GM19023 (cell line): ENCODE results near the gene ITPR1.
A peak's percentile ranks its signal among the peaks of the same experiment; 100 is the strongest.

Experiments
- ATAC-seq: cut with Tn5 transposase; IDR thresholded peaks from one replicate; pipeline ENCODE4 v1.9.1; 2021; ENCODE audit warnings: mild to moderate bottlenecking, moderate library complexity; ENCODE audit not compliant: unreplicated experiment

Gene ITPR1

DNA sequence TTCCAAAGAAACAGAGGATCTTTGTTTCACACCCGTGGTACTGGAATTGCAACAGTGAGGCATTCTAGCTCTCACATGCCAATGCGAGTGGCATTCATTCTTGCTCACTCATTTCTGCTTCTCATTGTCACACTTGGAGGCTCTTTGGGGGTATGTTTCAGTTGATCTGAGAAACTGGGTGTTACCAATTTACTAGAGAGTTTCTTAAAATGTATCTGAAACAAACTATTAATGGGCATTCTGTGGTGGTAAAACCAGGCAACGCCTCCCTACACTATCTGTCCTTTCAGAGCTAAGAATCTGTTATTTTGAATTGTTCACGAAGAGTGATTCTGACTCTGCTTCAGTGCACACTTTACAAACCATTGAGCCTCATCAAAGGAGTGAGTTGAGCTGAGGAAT, 345.5 kb downstream of the ITPR1 start:
- ATAC-seq: peak; percentile 48

DNA sequence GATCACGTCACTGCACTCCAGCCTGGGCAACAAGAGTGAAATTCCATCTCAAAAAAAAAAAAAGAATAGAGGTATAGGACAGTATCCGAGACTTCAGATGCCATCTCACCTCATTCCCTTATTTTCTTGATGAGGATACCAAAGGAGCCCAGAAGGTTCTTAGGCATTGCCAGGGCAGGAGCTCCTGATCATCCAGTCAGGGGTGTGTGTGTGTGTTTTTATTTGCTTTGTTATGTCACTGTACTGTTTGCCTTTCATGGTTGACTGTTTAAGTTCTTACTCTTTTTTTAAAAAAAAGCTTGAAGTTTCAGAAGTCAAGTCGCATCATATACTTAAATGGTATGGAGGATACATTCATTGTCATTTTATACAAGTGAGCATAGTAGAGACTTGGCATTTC, 346.1 kb downstream of the ITPR1 start:
- no peak for ATAC-seq

DNA sequence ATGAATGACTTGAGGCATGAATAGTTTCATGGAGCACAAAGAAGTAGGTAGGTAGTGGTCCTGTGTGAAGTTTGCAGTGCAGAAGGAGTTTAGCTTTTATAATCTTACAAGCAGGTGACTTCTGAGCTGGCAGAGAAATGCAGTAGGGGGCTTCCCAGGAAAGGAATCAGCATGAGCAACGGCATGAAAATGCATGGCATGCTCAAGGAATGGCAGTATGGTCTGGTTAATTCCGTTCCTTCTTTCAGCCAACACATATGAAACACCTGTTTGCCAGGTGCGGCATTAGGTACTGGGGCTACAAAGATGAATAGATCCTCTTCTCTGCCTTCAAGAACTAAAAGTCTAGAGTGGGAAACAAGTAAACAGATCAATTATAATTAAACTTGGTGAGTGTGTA, 348.1 kb downstream of the ITPR1 start:
- no peak for ATAC-seq

DNA sequence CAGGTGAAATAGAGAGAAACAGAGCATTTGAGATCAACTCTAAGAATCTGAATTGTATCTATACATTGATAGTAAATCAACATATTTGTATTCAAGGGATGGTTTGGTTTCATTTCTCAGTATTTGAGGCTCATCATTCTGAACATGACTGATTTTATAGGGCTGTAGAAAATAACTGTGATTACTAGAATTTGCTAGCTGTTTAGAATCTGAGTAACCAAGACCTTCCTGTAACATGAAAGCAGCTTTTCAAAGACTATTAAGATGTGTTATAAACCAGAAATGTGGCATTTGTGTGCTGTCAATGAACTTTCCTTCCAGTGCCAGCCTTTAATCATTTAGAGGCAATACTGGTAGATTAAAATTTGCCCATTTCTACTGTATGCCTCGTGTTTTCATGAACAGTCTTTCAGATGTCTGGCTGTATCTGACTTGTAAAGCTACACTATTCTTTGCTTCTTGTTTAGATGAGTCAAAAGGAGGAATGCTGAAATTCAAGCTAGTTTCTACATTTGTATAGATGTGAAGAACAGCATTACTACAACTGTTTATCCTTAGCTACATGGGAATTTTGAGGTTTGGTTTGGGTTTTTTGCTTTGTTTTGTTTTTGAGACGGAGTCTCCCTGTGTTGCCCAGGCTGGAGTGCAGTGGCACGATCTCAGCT, 348.8 kb downstream of the ITPR1 start:
- ATAC-seq: no peak

DNA sequence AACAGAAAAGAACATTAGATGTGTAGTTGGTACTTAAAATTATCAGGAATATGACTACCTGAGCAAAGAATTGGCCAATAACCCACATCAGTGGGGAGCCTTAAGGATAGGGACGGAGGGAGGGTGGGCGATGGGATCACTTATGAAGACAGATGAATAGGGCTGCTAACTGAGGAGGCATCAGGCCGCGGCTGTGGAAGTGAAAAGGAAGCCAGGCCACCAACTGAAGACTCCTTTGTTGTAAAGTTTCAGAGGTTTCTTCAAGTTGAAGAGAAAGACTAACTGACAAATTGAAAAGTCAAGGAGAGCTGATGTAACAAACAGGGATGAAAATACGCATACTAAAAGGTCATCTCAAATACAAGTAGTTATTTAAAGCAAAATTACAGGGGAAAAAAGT, 350.5 kb downstream of the ITPR1 start:
- ATAC-seq: no peak

DNA sequence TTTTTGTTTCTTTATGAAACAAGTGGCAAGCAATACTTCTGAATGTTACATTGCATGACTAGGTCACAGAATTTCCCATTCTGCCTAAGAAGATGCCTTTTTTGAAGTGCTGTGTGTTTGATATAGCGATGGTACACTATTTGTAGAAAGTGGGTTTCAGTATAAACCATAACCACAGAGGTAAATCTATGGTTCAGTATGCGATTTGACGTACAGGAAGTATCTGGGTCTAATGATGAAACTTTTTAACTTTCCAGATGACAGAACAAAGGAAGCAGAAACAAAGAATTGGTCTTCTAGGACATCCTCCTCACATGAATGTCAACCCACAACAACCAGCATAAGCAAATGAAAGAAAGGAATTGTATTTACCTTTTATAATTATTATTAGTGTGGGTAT, 352.7 kb downstream of the ITPR1 start:
- peak; percentile 59 for ATAC-seq

DNA sequence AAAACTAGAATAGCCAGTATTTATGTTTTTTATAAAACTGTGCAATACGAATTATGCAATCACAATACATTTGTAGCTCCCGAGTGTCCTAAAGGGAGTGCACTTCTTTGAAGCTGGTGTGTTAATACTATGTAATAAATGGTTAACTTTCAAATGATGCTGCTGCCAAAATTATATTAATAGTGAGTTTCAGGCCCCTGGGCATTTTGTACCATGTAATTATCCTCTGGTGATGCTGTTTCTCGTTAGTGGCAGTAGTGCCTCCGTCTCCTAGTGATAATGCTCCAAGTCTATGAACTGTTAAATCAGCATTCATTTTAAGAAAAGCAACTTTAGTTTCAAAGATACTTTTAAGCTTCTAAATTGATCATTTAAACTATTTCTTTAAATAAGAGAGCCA, 353.4 kb downstream of the ITPR1 start:
- no peak for ATAC-seq

DNA sequence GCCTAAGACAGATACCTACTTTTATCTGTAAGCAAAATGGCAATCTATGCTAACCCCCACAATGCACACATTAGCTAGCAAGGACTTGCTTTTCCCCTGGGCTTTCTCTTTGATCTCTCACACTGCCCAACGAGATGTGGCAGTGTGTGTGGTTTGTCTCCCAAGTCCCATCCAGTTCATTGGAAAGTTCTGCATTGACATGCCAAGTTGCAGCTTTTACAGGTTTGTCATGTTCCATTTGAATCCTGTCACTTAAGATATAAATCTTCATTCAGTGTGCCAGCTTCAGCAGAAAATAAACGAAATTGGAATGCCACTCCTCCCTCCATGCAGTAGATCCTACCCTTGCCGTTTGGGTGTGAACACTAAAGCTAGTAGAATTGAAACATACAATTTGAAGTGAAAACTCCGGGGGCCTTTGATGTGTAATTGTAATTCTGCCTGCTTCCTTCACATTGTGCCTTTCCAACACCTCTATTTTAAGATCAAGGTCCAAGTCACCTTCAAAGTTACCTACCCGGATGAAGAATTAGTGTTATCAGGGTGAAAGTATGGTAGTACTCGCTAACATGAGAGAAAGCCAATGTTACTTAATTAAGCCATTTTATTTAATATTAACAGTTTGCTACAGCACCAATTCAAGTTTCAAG, 355.2 kb downstream of the ITPR1 start:
- no peak for ATAC-seq

DNA sequence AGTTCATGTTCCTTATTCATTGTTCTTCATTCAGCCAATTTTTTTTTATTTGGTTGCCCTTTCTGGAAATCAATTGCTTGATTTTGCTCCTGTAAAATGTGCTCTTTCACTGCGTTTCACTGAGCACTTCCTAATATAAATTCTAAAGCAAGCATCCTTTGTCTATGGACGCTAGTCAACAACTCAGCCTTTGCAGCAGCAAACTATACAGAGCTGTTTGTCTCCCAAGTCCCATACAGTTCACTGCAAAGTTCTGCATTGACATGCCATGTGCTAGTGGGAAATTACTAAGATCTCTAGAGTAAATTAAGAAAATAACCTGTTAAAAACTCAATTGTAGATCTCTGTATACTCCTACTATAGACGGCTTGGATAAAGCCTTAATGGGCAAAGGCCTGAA, 356.0 kb downstream of the ITPR1 start:
- ATAC-seq: no peak

DNA sequence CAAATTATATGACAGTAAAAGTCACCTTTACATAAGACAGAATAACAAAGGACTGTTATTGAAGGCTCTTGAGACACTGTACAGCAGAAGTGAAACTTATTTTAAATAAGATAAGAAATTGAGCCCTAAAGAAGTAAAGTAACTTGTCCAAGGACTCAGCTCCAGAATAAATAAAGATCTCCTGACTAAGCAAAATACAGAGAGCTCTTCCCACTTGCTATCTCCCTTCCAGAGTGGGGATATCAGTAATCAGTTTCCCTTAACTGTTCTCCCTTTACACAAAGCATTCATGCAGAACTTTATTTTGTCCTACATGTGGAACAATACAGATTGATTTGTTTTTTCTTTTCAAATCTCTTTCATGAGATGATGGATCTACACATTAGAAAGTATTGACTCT, 356.6 kb downstream of the ITPR1 start:
- no peak for ATAC-seq

DNA sequence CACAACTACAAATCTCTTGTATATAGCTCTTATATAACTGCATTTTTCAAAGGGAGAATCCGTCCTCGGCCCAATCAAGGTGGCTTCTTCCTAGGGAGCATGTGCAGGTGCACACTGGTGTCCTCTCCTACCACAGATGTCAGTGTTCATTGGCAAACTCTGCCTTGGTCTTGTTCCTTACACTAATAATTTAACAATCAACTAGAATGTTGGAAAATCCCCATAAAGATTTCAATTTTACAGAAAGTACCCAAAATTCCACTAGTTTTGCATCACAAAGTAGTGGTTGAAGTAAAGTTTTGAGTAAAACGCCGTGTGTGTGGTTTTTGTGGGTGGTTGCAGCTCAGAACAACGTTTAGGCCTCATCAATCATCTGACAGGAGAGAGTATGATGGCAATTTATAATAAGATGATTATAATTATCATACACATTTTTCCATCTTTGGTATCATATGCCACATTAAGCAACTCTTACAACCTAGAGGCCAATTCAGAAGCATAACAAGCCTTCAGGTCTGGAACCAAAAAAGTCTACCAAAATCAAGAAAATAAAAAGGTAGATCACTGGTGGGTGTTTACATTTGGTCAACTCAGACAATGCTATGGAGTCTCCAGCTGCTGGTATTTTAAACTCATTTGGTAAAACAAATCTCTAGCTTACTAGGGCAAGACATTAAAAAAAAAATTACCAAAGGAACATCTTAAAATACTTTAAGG, 357.2 kb downstream of the ITPR1 start:
- peak; percentile 46 for ATAC-seq

DNA sequence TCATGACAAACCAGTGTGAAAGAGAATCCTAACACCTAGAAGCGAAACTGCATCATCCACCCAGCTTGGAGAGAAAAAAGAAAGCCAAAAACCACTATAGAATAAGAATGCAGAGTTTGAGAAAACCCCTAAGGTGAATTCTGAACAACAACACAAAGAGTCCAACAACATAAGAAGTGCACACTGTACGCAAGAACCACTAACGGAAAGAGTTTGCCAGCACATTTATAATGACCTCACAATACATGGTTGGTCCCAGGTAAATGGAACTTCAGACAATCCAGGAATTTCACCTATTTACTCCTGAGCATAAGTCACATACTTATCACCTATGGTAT, 357.7 kb downstream of the ITPR1 start:
- ATAC-seq: peak; percentile 50

DNA sequence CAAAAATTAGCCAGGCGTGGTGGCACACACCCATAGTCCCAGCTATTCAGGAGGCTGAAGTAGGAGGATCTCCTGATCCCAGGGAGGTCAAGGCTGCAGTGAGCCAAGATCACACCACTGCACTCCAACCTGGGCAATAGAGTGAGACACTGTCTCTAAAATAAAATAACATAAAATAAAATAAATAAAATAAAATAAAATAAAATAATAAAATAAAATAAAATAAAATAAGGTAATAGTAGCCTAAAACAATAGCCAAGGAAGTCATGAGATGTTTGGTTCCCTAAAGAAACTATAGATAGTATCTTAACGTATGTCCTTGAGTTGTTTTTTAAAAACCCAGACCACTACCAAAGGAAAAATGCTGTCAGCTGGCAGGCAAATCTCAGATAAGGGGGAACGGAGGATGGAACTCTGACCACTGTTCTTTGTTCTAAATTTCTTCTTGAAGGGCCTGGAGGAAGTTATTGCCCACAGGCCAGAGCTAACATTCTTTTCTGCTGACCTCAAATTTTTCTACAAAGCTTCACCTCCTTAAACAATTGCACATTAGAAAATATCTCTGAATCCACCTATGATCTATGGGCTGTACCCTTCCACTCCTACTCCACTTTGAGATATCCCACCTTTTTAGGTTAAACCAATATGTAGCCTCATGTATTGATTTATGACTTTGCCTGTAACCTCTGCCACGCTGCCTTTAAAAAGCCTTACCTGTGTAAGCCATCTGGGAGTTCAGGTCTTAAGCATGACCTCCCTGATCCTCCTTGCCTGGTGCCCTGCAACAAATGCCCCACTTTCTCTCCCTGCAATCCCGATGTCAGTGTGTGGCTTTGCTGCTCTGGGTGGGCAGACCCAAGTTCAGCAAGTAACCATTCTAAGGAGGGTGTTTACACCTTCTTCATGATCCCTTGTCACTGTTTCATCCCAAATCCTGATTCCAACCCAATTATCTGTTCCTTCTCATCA, 359.9 kb downstream of the ITPR1 start:
- no peak for ATAC-seq

DNA sequence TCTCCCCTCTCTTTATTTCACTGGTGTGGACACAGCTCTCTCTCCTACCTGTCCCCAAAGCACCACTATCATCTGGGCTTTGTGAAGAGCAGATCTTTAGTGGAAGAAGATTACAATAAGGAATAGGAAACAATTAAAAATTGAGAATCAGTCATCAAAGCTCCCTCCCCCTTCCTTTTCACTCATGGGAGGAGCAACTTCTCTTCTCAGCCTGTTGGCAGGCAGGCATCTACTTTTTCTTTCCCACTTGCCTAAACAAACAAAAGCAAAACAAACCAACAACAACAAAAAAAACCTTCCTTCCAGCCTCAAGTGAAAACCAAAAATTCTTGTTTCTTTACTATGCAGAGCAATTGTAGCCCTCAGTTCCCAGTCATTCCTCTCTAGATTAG, 360.6 kb downstream of the ITPR1 start:
- ATAC-seq: no peak

DNA sequence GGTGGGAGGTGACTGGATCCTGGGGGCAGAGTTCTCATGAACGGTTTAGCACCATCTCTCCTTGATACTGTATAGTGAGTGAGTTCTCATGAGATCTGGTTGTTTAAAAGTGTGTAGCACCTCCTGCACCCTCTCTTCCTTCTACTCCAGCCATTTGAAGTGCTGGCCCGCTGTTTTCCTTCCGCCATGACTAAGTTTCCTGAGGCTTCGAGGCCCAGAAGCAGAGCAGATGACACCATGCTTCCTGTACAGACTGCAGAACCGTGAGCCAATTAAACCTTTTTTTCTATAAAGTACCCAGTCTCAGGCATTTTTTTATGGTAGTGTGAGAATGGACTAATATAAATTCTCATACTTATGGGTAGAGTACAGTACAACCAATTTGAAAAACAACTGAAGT, 362.5 kb downstream of the ITPR1 start:
- no peak for ATAC-seq

DNA sequence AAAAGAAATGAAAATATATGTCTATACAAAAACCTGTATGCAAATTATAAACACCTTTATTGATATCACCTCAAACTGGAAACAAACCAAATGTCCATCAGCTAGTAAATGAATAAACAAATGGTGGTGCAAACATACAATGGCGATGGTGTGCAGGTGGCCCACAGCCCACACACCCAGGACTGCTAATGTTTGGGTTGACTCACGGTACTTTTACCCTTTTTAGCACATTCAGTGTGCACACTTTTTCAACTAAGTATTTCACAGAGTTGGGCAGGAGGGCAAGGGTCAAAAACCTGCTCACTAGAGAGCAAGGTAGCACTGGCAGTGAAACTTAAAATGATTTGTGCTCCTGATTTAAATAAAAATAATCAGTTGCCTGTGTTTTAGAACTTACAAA, 363.0 kb downstream of the ITPR1 start:
- peak; percentile 67 for ATAC-seq

DNA sequence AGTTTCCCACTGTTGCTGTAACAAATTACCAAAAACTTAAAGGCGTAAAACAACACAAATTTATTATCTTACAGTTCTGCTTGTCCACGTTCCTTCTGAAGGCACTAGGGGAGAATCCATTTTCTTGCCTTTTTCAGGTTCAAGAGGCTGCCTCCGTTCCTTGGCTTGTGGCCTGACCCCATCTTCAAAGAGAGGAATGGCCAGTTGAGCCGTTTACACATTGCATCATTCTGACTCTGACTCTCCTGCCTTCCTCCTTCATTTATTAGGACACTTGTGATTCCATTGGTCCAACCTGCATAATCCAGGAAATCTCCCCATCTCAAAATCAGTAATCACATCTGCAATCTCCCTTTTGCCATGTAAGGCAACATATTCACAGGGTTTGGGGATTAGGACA, 363.4 kb downstream of the ITPR1 start:
- no peak for ATAC-seq

DNA sequence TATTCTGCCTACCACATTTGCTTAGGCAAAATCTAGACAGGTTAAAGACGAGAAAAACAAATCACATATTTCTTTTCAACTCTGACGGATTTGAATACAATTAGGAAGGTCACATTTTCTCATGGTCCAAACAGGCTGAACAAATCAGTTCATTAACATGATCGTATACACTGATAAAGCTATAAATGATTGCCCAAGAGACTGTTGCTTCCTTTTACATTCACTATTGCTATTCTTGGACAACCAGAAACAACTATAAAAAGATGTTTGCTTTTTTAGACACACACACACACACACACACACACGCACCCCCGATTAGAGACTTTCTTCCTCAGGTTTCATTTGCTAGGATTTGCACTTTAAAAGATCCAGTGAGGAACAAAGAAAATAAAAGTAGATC, 363.8 kb downstream of the ITPR1 start:
- ATAC-seq: no peak

DNA sequence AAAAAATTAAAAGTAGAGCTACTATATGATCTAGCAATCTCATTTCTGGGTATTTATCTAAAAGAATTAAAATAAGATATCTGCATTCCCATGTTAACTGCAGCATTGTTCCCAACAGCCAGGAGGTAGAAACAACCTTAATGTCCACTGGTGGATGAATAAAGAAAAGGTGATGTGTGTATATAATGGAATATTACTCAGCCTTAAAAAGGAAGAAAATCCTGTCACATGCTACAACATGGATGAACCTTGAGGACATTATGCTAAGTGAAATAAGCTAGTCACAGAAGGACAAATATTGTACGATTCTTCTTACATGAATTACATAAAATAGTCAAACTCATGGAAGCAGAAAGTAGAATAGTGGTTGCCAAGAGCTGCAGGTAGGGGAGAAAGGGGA, 366.6 kb downstream of the ITPR1 start:
- ATAC-seq: no peak

DNA sequence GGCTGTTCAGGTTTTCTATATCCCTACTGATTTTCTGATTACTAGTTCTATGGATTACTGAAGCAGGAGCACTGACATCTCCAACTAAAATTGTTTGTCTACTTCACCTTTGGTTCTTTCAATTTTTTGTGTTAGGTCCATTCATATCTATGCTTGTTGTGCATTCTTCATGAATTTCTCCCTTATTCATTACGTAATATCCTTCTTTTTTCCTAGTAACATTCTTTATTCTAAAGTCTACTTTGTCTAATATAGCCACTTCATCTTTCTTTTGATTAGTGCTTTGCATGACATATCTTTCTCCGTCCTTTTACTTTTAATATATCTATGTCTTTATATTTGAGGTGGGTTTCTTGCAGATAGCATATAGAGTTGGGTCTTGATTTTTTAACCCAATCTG, 369.8 kb downstream of the ITPR1 start:
- no peak for ATAC-seq

DNA sequence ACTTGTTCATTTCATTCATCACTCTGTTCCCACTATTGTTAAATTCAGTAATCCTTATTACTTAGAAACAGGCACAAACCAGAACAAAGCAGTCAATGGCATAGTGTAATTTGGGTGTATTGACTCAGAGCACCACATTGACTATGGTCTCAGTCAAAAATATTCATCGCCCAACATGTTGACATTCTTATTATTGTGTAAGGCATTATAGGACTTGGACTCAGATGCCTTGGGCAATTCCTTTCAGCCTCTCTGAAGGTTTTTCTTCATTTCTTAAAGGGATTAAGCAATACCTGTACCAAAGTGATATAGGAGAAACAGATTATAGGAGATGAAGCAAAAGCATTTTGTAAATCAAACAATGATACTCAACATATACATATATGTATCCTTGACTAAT, 371.4 kb downstream of the ITPR1 start:
- no peak for ATAC-seq
